Suprapubic skin (tissue), 4 donors: ENCODE data around the gene CLASP1.

ENCODE experiments used
- CTCF ChIP-seq, 2 donors: fragments of 200-600 bp in 1 of 2; fragments of 450-650 bp in 1 of 2; sonication (generic) in 1 of 2; IDR thresholded peaks; one replicate each; pipeline ENCODE4 v1.5.1; 2016 to 2019; ENCODE audit warnings: antibody characterized with exemption in 2 of 2, mild to moderate bottlenecking in 1 of 2, moderate library complexity in 1 of 2
- EP300 ChIP-seq: sonication (generic); formaldehyde crosslinking; IDR thresholded peaks from one replicate; pipeline ENCODE4 v1.6.1; 2017; ENCODE audit warnings: antibody characterized with exemption
- POLR2A ChIP-seq, 2 donors: fragments of 450-650 bp; IDR thresholded peaks; one replicate each; pipeline ENCODE4 v1.6.1; 2017; ENCODE audit warnings: antibody characterized with exemption in 2 of 2, mild to moderate bottlenecking in 2 of 2, moderate library complexity in 2 of 2
- POLR2AphosphoS5 ChIP-seq, 3 donors: sonication (generic); formaldehyde crosslinking; IDR thresholded peaks; one replicate each; pipeline ENCODE4 v1.6.1; 2017; ENCODE audit warnings: antibody characterized with exemption in 3 of 3

DNA sequence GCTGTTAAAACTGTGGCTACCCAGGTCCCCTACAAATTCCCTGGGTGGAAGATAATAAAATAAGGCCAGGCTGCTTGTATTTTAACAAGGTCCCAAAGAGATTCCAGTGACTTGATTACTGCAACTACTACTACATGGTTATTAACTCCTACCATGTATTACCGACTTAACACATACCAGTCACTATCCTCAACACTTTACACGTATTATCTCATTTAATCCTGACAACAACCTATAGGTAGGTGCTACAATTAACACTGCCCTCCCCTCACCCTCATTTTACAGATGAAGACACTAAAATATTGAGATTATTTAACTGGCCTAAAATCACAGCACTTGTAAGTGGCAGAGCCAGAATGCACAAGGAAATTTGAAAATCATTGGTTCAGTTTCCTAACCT, 5.4 kb downstream of the CLASP1 start:
- no peak for TF ChIP-seq CTCF (IDR thresholded peaks at IDR 0.05)
- no peak for TF ChIP-seq POLR2AphosphoS5 (IDR thresholded peaks at IDR 0.05)
- TF ChIP-seq EP300: no peak
- no peak for TF ChIP-seq POLR2A (IDR thresholded peaks at IDR 0.05)
